Measurements from ENCODE around the gene ULK1. TPM values are rescaled to one million over a fixed set of nuclear protein-coding genes. Genes with fewer than 3 reads are reported as not detected.

ULK1 gene
- total RNA-seq, 2 experiments from 2014 or later: 20.2 to 24.4 TPM

DNA sequence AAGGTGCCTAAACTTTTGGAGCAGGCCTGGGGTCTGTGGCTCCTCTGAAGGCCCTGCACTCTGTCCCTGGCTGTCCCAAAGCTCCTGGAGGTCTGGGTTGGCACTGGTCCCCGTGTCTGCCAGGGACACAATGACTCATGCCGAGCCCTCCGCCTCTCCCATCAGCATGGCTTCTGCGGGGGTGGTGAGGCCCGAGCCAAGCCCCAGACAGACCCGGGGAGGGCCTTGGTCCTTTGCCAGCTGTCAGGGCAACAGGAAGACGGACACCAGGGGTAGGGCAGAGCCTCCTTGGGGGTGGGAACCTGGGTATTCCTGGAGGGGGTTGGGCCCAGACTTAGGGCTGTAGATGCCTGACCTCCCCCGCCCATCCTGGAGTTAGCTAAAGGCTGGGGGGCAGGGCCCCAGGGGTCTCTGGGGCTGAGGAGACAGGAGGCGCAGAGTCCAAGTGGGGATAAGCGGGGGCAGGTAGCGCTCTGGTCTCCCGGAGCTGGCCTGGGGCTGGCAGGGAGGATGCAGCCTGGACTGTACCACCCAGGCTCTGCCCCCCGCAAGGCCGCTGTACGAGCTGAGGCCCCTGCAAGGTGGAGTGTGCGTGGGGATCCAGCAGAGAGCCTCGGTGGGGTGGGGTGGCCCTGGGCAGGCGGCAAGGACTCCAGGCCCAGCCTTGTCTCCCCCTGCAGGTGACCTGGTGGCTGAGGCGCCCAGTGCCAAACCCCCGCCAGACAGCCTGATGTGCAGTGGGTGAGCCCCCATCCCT is 18.3 kb downstream of the ULK1 start:
- Mint-ChIP-seq H3K27me3 (no peaks in the 10 kb centered on the region), H3K4me3 (no peak overlapping the region), H3K36me3 (no peaks in the 10 kb centered on the region), H3K9me3 (ENCODE audit: low read depth) (no peaks in the 10 kb centered on the region), H3K27ac (no peak overlapping the region), H3K4me1 (no peaks in the 10 kb centered on the region)
- no peak for DNase-seq
- CTCF ChIA-PET: interaction anchor here (0.7 kb wide), 1 partner anchor 74 kb away, joined by 3 read pairs; no protein-coding TSS in a partner anchor
- ATAC-seq: no peak

DNA sequence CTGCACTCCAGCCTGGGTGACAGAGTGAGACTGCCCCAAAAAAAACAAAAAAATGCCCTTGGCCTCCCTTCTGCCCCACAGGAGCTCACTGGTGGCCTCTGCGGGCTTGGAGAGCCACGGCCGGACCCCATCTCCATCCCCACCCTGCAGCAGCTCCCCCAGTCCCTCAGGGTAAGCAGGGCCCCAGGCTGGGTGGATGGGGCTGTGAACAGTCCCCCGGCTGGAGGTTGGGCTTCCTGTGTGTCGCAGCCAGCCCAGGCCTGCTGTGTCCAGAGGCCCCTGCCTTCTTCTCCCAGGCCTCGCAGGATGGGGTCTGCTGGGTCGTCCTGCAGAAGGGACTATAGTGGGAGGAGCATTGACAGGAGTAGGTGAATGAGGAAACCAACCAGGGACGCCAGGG is 19.2 kb downstream of the ULK1 start:
- H3K27me3 Mint-ChIP-seq: no peaks in the 10 kb centered on the region
- ATAC-seq (no peak), DNase-seq (no peak)
- H3K4me3 Mint-ChIP-seq: no peak overlapping the region
- H3K36me3 Mint-ChIP-seq: no peaks in the 10 kb centered on the region
- H3K27ac Mint-ChIP-seq: no peak overlapping the region
- CTCF ChIA-PET: interaction anchor here (0.7 kb wide), 1 partner anchor 73 kb away, joined by 3 read pairs; no protein-coding TSS in a partner anchor
- H3K4me1 Mint-ChIP-seq: no peaks in the 10 kb centered on the region
- no peaks in the 10 kb centered on the region for H3K9me3 Mint-ChIP-seq (ENCODE audit: low read depth)

DNA sequence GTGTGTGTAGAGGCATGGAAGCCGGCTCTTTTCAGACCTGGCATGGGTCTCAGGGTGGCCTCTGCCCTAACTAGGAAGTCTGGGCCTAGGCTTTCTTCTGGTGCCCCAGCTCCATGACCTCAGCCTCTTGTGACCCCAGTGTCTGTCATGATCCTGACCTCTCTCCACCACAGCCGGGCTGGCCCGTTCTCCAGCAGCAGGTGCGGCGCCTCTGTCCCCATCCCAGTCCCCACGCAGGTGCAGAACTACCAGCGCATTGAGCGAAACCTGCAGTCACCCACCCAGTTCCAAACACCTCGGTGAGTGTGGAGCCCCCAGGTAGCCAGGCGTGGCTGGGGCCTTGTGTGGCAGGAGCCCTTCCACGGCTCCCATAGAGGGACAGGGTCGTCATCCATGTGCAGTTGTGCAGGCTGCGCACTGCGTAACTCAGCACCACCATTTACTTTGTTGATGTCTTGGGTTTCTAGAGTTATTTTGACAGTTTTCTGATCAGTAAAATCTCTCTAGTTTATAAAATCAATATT is 19.8 kb downstream of the ULK1 start:
- Mint-ChIP-seq H3K27ac (no peak overlapping the region), H3K4me3 (no peak overlapping the region), H3K9me3 (ENCODE audit: low read depth) (no peaks in the 10 kb centered on the region), H3K4me1 (no peaks in the 10 kb centered on the region), H3K27me3 (no peaks in the 10 kb centered on the region), H3K36me3 (no peaks in the 10 kb centered on the region)
- CTCF ChIA-PET: no interaction called here
- ATAC-seq (no peak), DNase-seq (no peak)

DNA sequence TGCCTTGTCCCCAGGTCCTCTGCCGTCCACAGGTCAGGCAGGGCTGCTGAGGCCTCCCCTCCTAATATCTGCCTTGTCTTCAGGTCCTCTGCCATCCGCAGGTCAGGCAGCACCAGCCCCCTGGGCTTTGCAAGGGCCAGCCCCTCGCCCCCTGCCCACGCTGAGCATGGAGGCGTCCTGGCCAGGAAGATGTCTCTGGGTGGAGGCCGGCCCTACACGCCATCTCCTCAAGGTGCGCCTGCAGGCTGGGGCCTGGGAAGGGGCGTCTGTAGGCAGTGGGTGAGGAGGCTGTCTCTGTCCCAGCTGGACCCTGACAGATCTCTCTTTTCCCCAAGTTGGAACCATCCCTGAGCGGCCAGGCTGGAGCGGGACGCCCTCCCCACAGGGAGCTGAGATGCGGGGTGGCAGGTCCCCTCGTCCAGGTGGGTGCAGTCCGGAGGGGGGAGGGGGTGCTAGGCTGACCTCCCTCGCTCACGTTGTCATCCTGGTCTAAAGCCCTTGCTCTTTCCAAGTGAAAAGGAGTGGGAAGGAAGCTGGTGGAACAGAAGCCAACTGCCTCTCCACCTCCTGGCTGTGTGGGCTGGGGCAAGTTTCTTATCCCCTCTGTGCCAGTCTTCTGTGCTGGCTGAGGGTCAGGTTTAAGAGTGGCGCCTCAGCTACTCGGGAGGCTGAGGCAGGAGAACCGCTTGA is 20.7 kb downstream of the ULK1 start:
- Mint-ChIP-seq H3K9me3 (ENCODE audit: low read depth) (no peaks in the 10 kb centered on the region), H3K36me3 (no peaks in the 10 kb centered on the region), H3K4me1 (no peaks in the 10 kb centered on the region), H3K4me3 (no peak overlapping the region), H3K27ac (no peak overlapping the region), H3K27me3 (no peaks in the 10 kb centered on the region)
- CTCF ChIA-PET: no interaction called here
- DNase-seq: no peak
- ATAC-seq: no peak

DNA sequence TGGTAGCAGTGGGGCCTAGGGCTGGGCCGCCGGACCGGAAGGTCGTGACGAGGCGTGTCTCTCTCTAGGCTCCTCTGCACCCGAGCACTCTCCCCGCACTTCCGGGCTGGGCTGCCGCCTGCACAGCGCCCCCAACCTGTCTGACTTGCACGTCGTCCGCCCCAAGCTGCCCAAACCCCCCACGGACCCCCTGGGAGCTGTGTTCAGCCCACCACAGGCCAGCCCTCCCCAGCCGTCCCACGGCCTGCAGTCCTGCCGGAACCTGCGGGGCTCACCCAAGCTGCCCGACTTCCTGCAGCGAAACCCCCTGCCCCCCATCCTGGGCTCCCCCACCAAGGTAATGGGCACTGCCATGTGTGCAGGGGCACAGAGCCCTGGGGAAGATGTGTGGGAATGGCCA is 21.4 kb downstream of the ULK1 start:
- CTCF ChIA-PET: no interaction called here
- Mint-ChIP-seq H3K9me3 (ENCODE audit: low read depth) (no peaks in the 10 kb centered on the region), H3K4me3 (no peak overlapping the region), H3K4me1 (no peaks in the 10 kb centered on the region), H3K36me3 (no peaks in the 10 kb centered on the region), H3K27ac (no peak overlapping the region), H3K27me3 (no peaks in the 10 kb centered on the region)
- no peak for DNase-seq
- no peak for ATAC-seq

DNA sequence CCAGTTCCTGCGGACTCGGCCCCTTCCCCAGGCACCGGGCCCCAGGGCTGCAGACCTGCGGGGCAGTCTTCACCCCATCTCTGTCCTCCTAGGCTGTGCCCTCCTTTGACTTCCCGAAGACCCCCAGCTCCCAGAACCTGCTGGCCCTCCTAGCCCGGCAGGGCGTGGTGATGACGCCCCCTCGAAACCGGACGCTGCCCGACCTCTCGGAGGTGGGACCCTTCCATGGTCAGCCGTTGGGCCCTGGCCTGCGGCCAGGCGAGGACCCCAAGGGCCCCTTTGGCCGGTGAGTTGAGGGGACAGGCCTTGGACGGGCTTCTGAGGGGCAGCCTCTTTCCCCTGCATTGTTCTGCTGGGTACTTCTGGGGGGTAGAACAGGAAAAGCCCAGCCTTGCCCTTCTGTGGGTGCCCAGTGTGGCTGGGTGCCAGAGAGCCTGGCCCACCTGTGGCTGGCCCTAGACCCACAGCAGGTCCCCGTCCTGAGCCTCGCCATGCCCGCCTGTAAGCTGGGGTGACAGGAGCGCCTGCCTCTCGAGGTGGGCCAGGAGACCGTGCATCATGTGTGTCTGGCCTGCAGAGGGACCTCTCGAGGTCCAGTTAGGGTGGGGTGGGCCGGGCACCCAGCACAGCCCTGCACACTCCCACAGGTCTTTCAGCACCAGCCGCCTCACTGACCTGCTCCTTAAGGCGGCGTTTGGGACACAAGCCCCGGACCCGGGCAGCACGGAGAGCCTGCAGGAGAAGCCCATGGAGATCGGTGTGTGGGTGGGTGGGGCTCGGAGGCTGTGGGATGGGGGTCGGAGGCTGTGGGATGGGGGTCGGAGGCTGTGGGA is 22.1 kb downstream of the ULK1 start:
- no peaks in the 10 kb centered on the region for H3K27me3 Mint-ChIP-seq
- DNase-seq (no peak), ATAC-seq (no peak)
- no peak overlapping the region for H3K4me3 Mint-ChIP-seq
- CTCF ChIA-PET: no interaction called here
- no peaks in the 10 kb centered on the region for H3K9me3 Mint-ChIP-seq (ENCODE audit: low read depth)
- no peaks in the 10 kb centered on the region for H3K36me3 Mint-ChIP-seq
- no peaks in the 10 kb centered on the region for H3K4me1 Mint-ChIP-seq
- H3K27ac Mint-ChIP-seq: no peak overlapping the region

DNA sequence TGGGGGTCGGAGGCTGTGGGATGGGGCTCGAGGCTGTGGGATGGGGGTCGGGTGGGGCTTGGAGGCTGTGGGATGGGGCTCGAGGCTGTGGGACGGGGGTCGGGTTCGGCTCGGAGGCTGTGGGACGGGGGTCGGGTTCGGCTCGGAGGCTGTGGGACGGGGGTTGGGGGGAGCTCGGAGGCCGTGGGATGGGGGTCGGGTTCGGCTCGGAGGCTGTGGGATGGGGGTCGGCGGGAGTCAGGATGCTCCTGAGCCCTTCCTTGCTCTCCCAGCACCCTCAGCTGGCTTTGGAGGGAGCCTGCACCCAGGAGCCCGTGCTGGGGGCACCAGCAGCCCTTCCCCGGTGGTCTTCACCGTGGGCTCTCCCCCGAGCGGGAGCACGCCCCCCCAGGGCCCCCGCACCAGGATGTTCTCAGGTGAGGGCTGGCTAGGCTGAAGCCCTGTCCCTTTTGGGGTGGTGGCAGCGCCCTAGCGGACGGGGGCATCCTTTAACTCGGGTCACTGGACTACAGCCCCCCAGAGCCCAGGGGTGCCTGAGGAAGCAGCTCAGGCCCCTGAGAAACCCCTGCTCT is 22.8 kb downstream of the ULK1 start:
- no peak for DNase-seq
- H3K4me3 Mint-ChIP-seq: no peak overlapping the region
- no peaks in the 10 kb centered on the region for H3K36me3 Mint-ChIP-seq
- no peaks in the 10 kb centered on the region for H3K4me1 Mint-ChIP-seq
- H3K27me3 Mint-ChIP-seq: no peaks in the 10 kb centered on the region
- no peak overlapping the region for H3K27ac Mint-ChIP-seq
- CTCF ChIA-PET: no interaction called here
- no peaks in the 10 kb centered on the region for H3K9me3 Mint-ChIP-seq (ENCODE audit: low read depth)
- ATAC-seq: no peak

DNA sequence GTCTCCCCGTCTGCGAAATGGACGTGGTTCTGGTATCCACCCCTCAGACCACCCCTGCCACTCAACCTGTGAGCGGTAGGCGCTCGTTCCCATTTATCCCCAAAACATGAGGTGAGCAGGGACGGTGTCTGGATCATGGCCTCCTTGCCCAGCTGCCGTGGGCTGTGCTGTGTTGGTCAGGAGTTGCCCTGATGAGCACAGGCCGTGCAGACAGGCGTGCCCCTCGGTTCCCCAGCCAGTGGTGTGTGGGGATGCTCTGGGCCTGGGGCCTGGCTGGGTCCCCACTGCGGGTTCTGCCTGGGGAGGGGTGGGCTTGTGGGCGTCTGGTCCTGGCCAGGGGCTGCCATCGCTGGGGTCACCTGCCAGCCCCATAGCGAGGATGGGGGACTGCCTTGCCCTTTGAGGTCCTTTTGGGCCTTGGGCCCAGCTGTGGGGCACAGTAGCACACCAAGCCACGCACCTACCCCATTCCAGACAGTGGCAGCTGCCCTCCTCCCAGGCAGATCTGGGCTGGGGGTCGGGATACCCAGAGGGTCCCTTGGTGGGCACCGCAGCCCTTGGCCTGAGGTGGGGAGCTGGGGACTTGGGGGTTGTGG is 23.4 kb downstream of the ULK1 start:
- Mint-ChIP-seq H3K36me3 (no peaks in the 10 kb centered on the region), H3K27ac (no peak overlapping the region), H3K27me3 (no peaks in the 10 kb centered on the region), H3K9me3 (ENCODE audit: low read depth) (no peaks in the 10 kb centered on the region), H3K4me1 (no peaks in the 10 kb centered on the region), H3K4me3 (no peak overlapping the region)
- CTCF ChIA-PET: no interaction called here
- DNase-seq (no peak), ATAC-seq (no peak)

DNA sequence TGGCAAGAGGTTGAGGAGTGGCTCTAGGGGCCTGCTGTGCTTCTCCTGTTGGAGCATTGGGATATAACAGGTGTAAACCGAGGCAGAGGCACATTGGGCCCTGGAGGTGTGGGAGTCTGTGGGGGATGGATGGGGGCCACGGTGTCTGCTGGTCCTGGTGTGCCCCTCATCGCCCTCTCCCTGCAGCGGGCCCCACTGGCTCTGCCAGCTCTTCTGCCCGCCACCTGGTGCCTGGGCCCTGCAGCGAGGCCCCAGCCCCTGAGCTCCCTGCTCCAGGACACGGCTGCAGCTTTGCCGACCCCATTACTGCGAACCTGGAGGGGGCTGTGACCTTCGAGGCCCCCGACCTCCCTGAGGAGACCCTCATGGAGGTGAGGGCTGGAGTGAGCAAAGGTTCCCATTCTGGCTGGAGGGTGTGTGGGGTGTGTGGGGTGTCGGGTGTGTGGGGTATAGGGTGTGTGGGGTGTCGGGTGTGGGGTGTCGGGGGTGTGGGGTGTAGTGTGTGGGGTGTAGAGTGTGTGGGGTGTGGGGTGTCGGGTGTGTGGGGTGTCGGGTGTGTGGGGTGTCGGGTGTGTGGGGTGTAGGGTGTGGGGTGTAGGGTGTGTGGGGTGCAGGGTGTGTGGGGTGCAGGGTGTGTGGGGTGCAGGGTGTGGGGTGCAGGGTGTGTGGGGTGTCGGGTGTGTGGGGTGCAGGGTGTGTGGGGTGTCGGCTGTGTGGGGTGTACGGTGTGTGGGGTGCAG is 24.1 kb downstream of the ULK1 start:
- Mint-ChIP-seq H3K9me3 (ENCODE audit: low read depth) (no peaks in the 10 kb centered on the region), H3K27me3 (no peaks in the 10 kb centered on the region), H3K4me1 (no peaks in the 10 kb centered on the region), H3K36me3 (no peaks in the 10 kb centered on the region), H3K27ac (no peak overlapping the region), H3K4me3 (no peak overlapping the region)
- DNase-seq (no peak), ATAC-seq (no peak)
- CTCF ChIA-PET: no interaction called here

DNA sequence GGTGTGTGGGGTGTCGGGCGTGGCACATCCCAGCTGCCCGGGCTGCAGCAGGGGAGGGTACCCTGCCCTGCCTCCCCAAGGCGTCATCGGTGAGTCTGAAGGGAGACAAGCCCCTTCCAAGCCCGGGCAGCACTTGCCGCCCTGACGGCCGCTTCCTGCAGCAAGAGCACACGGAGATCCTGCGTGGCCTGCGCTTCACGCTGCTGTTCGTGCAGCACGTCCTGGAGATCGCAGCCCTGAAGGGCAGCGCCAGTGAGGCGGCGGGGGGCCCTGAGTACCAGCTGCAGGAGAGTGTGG is 24.6 kb downstream of the ULK1 start:
- no peaks in the 10 kb centered on the region for H3K4me1 Mint-ChIP-seq
- no peak overlapping the region for H3K4me3 Mint-ChIP-seq
- ATAC-seq (no peak), DNase-seq (no peak)
- no peak overlapping the region for H3K27ac Mint-ChIP-seq
- H3K9me3 Mint-ChIP-seq (ENCODE audit: low read depth): no peaks in the 10 kb centered on the region
- no peaks in the 10 kb centered on the region for H3K27me3 Mint-ChIP-seq
- no peaks in the 10 kb centered on the region for H3K36me3 Mint-ChIP-seq
- CTCF ChIA-PET: no interaction called here

DNA sequence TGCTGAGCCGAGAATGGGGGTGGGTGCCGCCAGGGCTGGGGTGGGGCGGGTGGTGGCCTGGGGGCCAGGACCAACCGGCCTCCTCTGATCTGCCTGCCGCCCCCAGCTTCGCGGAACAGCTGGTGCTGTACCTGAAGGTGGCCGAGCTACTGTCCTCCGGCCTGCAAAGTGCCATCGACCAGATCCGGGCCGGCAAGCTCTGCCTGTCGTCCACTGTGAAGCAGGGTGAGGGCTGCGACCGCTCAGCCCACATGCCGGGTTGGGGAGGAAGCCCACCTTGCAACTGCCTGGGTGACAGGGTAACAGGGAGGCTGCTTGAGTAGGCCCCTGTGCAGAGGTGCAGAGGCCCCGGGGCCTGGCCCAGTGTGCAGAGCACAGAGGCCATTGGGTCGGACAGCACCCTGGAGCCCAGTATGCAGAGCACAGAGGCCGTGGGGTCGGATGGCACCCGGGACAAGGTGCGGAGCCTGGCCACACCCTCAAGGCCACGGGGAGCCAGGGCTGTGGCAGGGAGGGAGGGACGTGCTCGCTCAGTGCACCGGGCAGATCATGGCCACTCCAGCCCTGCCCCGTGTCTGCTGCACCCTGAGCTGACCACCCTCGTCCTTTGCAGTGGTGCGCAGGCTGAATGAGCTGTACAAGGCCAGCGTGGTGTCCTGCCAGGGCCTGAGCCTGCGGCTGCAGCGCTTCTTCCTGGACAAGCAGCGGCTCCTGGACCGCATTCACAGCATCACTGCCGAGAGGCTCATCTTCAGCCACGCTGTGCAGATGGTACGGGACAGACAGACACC is 25.1 kb downstream of the ULK1 start:
- Mint-ChIP-seq H3K27me3 (no peaks in the 10 kb centered on the region), H3K4me1 (peaks cover 2% of the 10 kb centered on the region), H3K27ac (no peak overlapping the region), H3K4me3 (no peak overlapping the region), H3K9me3 (ENCODE audit: low read depth) (no peaks in the 10 kb centered on the region), H3K36me3 (no peaks in the 10 kb centered on the region)
- DNase-seq (no peak), ATAC-seq (no peak)
- CTCF ChIA-PET: no interaction called here

DNA sequence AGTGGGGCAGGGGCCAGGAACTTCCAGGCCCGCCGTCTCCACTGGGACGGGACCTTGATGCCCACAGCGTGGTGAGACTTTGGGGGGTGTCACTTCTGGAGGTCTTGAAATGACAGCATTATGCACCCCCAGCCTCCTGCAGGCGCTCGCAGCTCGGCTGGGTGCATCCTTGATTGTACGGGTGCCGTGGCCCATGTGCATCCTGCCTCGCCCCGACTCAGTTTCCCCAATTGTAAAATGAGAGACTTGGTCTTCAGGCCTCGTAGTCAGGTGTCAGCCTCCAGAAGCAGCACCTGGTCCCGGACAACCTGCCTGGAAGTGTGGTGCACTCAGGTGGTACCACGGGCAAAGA is 25.7 kb downstream of the ULK1 start:
- ATAC-seq (no peak), DNase-seq (no peak)
- no peaks in the 10 kb centered on the region for H3K9me3 Mint-ChIP-seq (ENCODE audit: low read depth)
- H3K27ac Mint-ChIP-seq: no peak overlapping the region
- CTCF ChIA-PET: no interaction called here
- no peaks in the 10 kb centered on the region for H3K36me3 Mint-ChIP-seq
- no peaks in the 10 kb centered on the region for H3K27me3 Mint-ChIP-seq
- no peak overlapping the region for H3K4me3 Mint-ChIP-seq
- H3K4me1 Mint-ChIP-seq: peaks cover 8% of the 10 kb centered on the region

All from activated CD8-positive, alpha-beta memory T cell treated with anti-CD3 and anti-CD28 coated beads, Interleukin-2, amount 10 ng/mL, durations not matched to agents 7 days and 5 days (primary cell).